Subcutaneous abdominal adipose tissue (tissue), 5 donors: ENCODE measurements around the gene IGFL3.
"Not testable (repeated sequence)": the region's sequence is repeated elsewhere in the genome, so short reads cannot be mapped to it uniquely, and the experiment has no call there.

Source experiments
- H3K27ac ChIP-seq: one replicate; pipeline ENCODE4 v1.7.0; 2013; ENCODE audit warnings: low read depth, mild to moderate bottlenecking, inconsistent platforms, low read length, moderate library complexity
- H3K27me3 ChIP-seq, 5 donors: one replicate each; pipeline ENCODE4 v1.7.0; 2013; ENCODE audit warnings: low read length in 5 of 5, inconsistent platforms in 1 of 5; ENCODE audit not compliant: control insufficient read depth in 5 of 5, insufficient read depth in 4 of 5
- H3K36me3 ChIP-seq, 5 donors: one replicate each; pipeline ENCODE4 v1.7.0; 2013; ENCODE audit warnings: low read length in 5 of 5; ENCODE audit not compliant: control insufficient read depth in 5 of 5, insufficient read depth in 5 of 5
- H3K4me1 ChIP-seq, 5 donors: one replicate each; pipeline ENCODE4 v1.7.0; 2013; ENCODE audit warnings: low read length in 5 of 5, mild to moderate bottlenecking in 3 of 5, moderate library complexity in 1 of 5; ENCODE audit not compliant: control insufficient read depth in 5 of 5, insufficient read depth in 5 of 5
- H3K4me3 ChIP-seq, 5 donors: one replicate each; pipeline ENCODE4 v1.7.0; 2013; ENCODE audit warnings: low read length in 5 of 5, low read depth in 1 of 5
- H3K9ac ChIP-seq, 5 donors: one replicate each; pipeline ENCODE4 v1.7.0; 2013; ENCODE audit warnings: low read length in 5 of 5, mild to moderate bottlenecking in 4 of 5, moderate library complexity in 3 of 5
- H3K9me3 ChIP-seq, 5 donors: one replicate each; pipeline ENCODE4 v1.7.0; 2013; ENCODE audit warnings: low read length in 5 of 5; ENCODE audit not compliant: control insufficient read depth in 5 of 5
- donor health status: healthy.
- donor health status: healthy.
- donor health status: healthy.
- donor health status: healthy.
- donor health status: healthy.

IGFL3 gene

DNA sequence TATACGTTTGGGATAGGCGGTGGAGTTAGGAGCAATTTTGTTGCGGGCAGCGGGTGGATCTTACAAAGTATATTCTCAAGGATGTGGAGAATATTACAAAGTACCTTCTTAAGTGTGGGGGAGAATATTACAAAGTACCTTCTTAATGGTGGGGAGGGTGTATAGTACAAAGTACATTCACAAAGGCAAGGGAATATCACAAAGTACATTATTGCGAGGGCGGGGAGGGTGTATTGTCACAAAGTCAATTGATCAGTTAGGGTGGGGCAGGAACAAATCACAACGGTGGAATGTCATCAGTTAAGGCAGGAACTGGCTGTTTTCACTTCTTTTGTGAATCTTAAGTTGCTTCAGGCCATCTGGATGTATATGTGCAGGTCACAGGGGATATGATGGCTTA is 22.2 kb downstream of the IGFL3 start:
- not testable (repeated sequence) for H3K9ac ChIP-seq, H3K36me3 ChIP-seq, H3K4me3 ChIP-seq, H3K4me1 ChIP-seq, H3K27ac ChIP-seq
- Histone ChIP-seq H3K27me3 (peaks cover 0 to 11% (median 7%) of the 10 kb centered on the region in 5 donors), H3K9me3 (peaks cover 0 to 11% (median 8%) of the 10 kb centered on the region in 5 donors)

DNA sequence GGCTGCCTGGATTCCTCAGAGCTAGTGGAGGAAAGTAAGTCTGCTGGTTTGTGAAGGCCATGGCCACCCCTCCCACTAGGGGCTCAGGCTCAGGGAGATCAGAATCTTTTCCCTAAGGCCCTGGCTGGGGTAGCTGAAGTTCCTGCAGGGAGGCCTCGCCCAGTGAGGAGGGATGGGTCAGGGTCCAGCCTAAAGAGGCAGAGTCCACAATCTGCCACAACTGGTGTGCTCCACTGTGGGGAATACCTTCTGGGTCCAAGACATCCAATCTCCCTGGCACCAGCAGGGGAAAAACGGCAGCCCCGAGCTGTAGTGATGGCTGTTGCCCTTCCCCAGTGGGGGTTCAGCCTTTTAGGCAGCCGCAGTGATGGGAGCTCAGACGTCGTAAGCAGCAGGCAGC is 23.2 kb downstream of the IGFL3 start:
- Histone ChIP-seq H3K27ac (no peak overlapping the region), H3K4me1 (no peaks in the 10 kb centered on the region), H3K9me3 (peaks cover 0 to 12% (median 8%) of the 10 kb centered on the region in 5 donors), H3K36me3 (no peaks in the 10 kb centered on the region), H3K4me3 (no peak overlapping the region), H3K9ac (no peak overlapping the region), H3K27me3 (peaks cover 0 to 11% (median 7%) of the 10 kb centered on the region in 5 donors)

DNA sequence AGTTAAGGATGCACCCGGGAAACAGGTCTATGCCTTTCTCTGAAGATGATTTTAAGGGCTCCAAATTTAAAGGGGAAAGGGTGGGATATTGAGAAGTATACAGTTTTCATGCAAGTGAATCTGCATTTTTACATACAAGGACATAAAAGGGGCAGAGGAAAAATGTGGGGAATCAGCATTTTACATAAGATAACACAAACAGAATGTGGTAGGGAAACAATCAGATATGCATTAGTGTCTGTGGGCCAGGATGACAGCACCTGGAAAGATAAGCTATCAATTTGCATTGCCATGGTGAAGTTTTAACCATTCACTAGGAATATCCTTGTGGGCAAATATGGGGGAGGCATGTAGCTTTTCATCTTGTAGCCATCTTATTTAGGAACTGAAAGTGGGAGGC is 24.1 kb downstream of the IGFL3 start:
- Histone ChIP-seq H3K4me3 (no peak overlapping the region), H3K27ac (no peak overlapping the region), H3K27me3 (peaks cover 0 to 11% (median 7%) of the 10 kb centered on the region in 5 donors), H3K9me3 (peaks cover 0 to 12% (median 7%) of the 10 kb centered on the region in 5 donors), H3K36me3 (no peaks in the 10 kb centered on the region), H3K9ac (no peak overlapping the region), H3K4me1 (no peaks in the 10 kb centered on the region)

DNA sequence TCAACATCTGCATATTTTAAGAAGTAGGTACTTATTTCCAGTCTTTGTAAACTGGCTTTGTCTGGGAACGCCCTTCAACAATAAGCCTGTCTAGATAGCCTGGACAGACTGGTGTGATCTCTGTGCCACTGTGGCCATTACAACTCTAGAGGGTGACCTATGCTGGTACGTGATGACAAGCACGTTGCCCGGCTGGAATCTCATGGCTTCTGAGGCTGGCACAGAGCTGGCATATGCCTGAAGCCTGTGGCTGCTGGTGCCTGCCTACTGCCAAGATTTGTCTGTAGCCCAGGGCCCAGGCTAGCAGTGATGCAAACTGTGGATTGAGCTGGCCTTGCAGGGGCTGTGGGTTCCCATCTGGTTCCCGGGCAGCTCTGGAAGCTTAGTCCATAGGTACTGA is 34.0 kb downstream of the IGFL3 start:
- Histone ChIP-seq H3K4me1 (no peaks in the 10 kb centered on the region), H3K36me3 (no peaks in the 10 kb centered on the region), H3K9me3 (peaks cover 3 to 28% (median 12%) of the 10 kb centered on the region in 5 donors), H3K27ac (no peak overlapping the region), H3K27me3 (peaks cover 0 to 8% (median 5%) of the 10 kb centered on the region in 5 donors), H3K9ac (no peak overlapping the region), H3K4me3 (no peak overlapping the region)

DNA sequence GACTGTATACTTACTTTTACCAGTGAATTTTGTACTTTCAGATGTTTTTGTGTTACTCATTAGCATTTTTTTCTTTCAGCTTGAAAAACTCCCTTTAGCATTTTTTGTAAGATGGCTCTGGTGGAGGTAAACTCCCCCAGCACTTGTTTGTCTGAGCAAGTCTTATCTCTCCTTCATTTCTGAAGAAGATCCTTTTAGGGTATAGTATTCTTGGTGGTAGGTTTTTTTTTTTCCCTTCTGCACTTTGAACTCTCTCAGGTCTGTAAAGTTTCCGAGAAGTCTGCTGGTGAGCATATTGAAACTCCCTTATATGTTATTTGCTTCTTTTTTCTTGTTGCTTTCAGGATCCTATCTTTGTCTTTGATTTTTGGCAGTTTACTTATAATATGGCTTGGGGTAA is 35.1 kb downstream of the IGFL3 start:
- Histone ChIP-seq H3K27ac (no peak overlapping the region), H3K27me3 (peaks cover 0 to 8% (median 5%) of the 10 kb centered on the region in 5 donors), H3K36me3 (no peaks in the 10 kb centered on the region), H3K4me1 (no peaks in the 10 kb centered on the region), H3K9ac (no peak overlapping the region), H3K4me3 (no peak overlapping the region), H3K9me3 (peaks cover 7 to 35% (median 15%) of the 10 kb centered on the region in 5 donors)

DNA sequence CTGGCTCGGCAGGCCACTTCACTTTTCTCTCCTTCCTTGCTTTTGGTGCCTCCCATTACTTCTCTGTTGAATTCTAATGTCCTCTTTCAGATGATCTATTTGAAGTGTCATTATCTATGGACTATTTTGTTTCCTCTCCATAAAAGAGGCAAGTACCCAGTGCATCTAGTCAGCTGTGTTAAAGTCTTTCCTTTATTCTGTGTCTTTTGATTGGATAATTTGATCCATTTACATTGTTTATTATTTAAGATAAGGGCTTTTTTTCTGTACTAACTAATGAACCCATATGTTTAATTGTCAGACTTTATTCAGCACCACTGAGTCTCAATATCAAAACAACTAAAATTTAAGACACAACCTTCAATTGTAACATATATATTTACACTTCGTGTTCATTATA is 36.4 kb downstream of the IGFL3 start:
- H3K36me3 ChIP-seq = no peaks in the 10 kb centered on the region
- H3K9ac ChIP-seq = no peak overlapping the region
- no peak overlapping the region for H3K4me3 ChIP-seq
- H3K27me3 ChIP-seq = peaks cover 0 to 8% (median 5%) of the 10 kb centered on the region in 5 donors
- H3K27ac ChIP-seq = no peak overlapping the region
- H3K9me3 ChIP-seq = peaks cover 7 to 36% (median 15%) of the 10 kb centered on the region in 5 donors
- no peaks in the 10 kb centered on the region for H3K4me1 ChIP-seq

DNA sequence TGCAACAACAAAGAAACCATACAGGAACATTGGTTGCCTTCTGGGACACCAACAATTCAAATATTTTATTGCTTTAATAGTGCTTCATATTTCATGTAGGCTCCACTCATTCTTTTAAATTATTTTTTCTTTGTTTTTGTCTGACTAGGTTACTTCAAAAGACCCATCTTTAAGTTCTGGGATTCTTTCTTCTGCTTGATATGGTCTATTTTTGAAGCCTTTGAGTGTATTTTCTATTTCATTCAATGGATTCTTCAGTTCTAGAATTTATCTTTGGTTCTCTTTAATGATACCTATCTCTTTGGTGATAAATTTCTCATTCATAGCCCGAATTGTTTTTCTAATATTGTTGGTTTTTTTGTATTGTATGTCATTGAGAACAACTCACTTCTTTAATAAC is 38.6 kb downstream of the IGFL3 start:
- Histone ChIP-seq H3K27me3 (peaks cover 0 to 8% (median 5%) of the 10 kb centered on the region in 5 donors), H3K4me3 (no peak overlapping the region), H3K36me3 (no peaks in the 10 kb centered on the region), H3K9me3 (peaks cover 7 to 36% (median 15%) of the 10 kb centered on the region in 5 donors), H3K4me1 (no peaks in the 10 kb centered on the region), H3K9ac (no peak overlapping the region), H3K27ac (no peak overlapping the region)

DNA sequence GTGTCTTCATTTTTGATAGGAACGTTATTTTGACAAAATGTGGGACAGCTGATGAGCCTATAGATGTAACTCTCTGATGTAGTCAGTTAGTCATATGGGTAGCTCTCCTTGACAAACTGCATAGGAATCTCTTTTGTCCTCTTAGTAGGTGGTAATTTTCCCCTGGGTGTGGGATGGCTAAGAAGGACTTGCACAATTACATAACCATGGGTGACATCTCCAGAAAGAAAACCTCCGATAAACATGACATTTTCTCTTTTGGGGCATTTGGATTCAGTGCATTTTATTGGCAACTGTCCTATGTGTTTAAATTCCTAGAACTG is 41.8 kb downstream of the IGFL3 start:
- no peaks in the 10 kb centered on the region for H3K36me3 ChIP-seq
- H3K9me3 ChIP-seq = peaks cover 7 to 27% (median 18%) of the 10 kb centered on the region in 5 donors
- peaks cover 5 to 17% (median 12%) of the 10 kb centered on the region in 5 donors for H3K27me3 ChIP-seq
- H3K4me3 ChIP-seq = no peak overlapping the region
- H3K9ac ChIP-seq = no peak overlapping the region
- H3K4me1 ChIP-seq = peaks cover 0 to 7% (median 0%) of the 10 kb centered on the region in 5 donors
- H3K27ac ChIP-seq = no peak overlapping the region

DNA sequence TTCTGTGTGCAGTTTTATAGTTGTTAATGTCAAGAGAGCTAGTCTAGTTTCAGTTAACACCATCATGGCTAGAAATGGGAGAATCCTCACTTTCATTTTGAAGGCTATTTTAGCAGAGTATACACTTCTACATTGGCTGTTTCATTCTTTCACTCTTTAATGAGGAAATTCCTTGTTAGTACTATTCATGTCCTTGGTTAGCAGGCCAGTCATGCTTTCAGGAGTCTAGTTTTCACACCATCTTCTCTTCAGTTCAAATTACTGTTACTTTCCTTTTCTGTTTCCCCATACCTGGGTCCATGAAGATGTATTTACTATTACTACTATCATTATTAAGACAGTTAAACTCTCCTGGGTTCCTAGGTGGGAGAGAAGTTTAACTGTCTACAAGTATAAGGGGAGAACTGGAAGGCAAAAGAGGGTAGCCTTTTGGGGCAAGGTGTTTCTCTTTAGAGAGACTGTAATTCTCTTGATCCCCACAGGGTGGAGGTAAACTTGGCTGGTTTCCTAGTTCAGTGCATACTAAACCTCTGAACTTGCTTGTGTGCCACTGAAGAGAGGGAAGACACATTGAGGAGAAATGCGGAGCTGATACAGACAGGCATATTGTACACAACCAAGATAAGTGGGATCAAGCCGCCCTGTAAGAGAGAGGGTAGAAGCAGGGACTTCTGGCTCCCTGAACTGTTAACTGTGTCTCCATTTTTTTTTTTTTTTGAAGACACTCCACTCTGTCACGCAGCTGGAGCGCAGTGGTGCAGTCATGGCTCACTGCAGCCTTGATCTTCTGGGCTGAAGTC is 42.4 kb downstream of the IGFL3 start:
- peaks cover 7 to 21% (median 18%) of the 10 kb centered on the region in 5 donors for H3K9me3 ChIP-seq
- no peak overlapping the region for H3K9ac ChIP-seq
- no peak overlapping the region for H3K4me3 ChIP-seq
- peaks cover 9 to 23% (median 14%) of the 10 kb centered on the region in 5 donors for H3K27me3 ChIP-seq
- no peak overlapping the region for H3K27ac ChIP-seq
- H3K4me1 ChIP-seq = peaks cover 0 to 13% (median 5%) of the 10 kb centered on the region in 5 donors
- H3K36me3 ChIP-seq = no peaks in the 10 kb centered on the region

DNA sequence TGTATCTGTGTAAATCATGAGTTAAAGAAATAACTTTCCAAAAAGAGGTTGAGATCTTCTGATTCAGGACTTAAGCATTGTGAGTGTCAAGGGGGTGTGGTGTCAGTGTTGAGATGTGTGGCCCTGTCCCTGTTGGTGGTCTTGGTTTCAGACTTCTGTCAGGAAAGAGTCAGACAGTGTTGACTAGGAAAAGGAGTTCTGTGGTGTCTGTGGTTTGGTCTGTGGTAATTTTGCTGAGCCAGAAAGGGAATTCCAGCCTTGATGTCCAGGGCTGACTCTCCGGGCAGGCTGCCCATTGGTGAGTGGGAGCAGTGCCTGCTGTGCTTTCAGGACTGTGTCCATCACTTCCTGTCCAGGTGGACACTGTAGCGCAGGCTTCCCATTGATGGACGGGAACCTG is 43.9 kb downstream of the IGFL3 start:
- Histone ChIP-seq H3K27me3 (peaks cover 18 to 34% (median 23%) of the 10 kb centered on the region in 5 donors), H3K4me3 (no peak overlapping the region)

More for the DNA sequence above, 43.9 kb downstream of the IGFL3 start:
- peaks cover 5 to 10% (median 9%) of the 10 kb centered on the region in 5 donors for H3K9me3 ChIP-seq
- no peak overlapping the region for H3K27ac ChIP-seq
- no peak overlapping the region for H3K9ac ChIP-seq
- H3K4me1 ChIP-seq = peaks cover 0 to 13% (median 8%) of the 10 kb centered on the region in 5 donors
- no peaks in the 10 kb centered on the region for H3K36me3 ChIP-seq
